Gastrocnemius medialis (tissue), 4 donors: ENCODE data around the gene DEFB110.

Experiments
- CTCF ChIP-seq, 5 experiments: fragments of 450-650 bp in 3 of 5; fragments of 200-600 bp in 2 of 5; sonication (generic) in 2 of 5; IDR thresholded peaks in 4 of 5; conservative IDR thresholded peaks in 1 of 5; 1 replicate in 4 of 5; 2 replicates in 1 of 5; pipeline ENCODE4 v1.5.1; 2016 to 2019; ENCODE audit warnings: antibody characterized with exemption in 5 of 5, mild to moderate bottlenecking in 3 of 5, moderate library complexity in 3 of 5
- POLR2A ChIP-seq, 2 donors: fragments of 450-650 bp; IDR thresholded peaks; one replicate each; pipeline ENCODE4 v1.6.1; 2017; ENCODE audit warnings: antibody characterized with exemption in 2 of 2, mild to moderate bottlenecking in 2 of 2, moderate library complexity in 2 of 2

GRCh38 chr6:50021894-50022293, at the start of gene DEFB110:
- TF ChIP-seq CTCF (IDR thresholded peaks at IDR 0.05 in 4 of 5, conservative IDR thresholded peaks at IDR 0.05 in 1 of 5): no peak
- no peak for TF ChIP-seq POLR2A (IDR thresholded peaks at IDR 0.05)
